Renal pelvis (tissue), 4 donors: ENCODE measurements around the gene EXOSC2. TPM values are rescaled to one million over a fixed set of nuclear protein-coding genes. Genes with fewer than 3 reads are reported as not detected.
A peak's percentile ranks its signal among the peaks of the same experiment; 100 is the strongest.
"Not testable (repeated sequence)": the region's sequence is repeated elsewhere in the genome, so short reads cannot be mapped to it uniquely, and the experiment has no call there.

Experiments used
- DNase-seq: peaks from one replicate; pipeline ENCODE4 v3.0.0-alpha.2; 2013
- polyA plus RNA-seq, 3 donors: library from polyadenylated mRNA; unstranded; fragments of 120-200 nt; gene quantifications; one replicate each; pipeline ENCODE4 v1.2.1, GENCODE V29; 2013; ENCODE audit not compliant: insufficient read length in 3 of 3

The EXOSC2 gene
- polyA plus RNA-seq, 3 donors: 40.0 to 53.9 (median 44.0) TPM

- DNase-seq: no peak
These were observed 27.9 kb upstream of the EXOSC2 start for GRCh38 chr9:130665431-130666392.

GRCh38 chr9:130666393-130667119, 27.0 kb upstream of the EXOSC2 start:
- DNase-seq: no peak

GRCh38 chr9:130667120-130667435, 26.5 kb upstream of the EXOSC2 start:
- no peak for DNase-seq

- no peak for DNase-seq
These were observed 25.4 kb upstream of the EXOSC2 start for GRCh38 chr9:130668196-130668595.

GRCh38 chr9:130668659-130669058, 24.9 kb upstream of the EXOSC2 start:
- DNase-seq: no peak

GRCh38 chr9:130669965-130670364, 23.6 kb upstream of the EXOSC2 start:
- DNase-seq: no peak

- DNase-seq: no peak
These were observed 22.9 kb upstream of the EXOSC2 start for GRCh38 chr9:130670644-130671043.

GRCh38 chr9:130672466-130672865, 21.1 kb upstream of the EXOSC2 start:
- DNase-seq: no peak

- no peak for DNase-seq
These were observed 20.5 kb upstream of the EXOSC2 start for GRCh38 chr9:130672933-130673615.

GRCh38 chr9:130675396-130675795, 18.2 kb upstream of the EXOSC2 start:
- DNase-seq: no peak

GRCh38 chr9:130677252-130677651, 16.3 kb upstream of the EXOSC2 start:
- no peak for DNase-seq

GRCh38 chr9:130680836-130681768, 12.5 kb upstream of the EXOSC2 start:
- peak; percentile 68 for DNase-seq

GRCh38 chr9:130681769-130682420, 11.7 kb upstream of the EXOSC2 start:
- DNase-seq: no peak

- peak; percentile 65 for DNase-seq
These were observed 11.0 kb upstream of the EXOSC2 start for GRCh38 chr9:130682421-130683121.

- no peak for DNase-seq
These were observed 8.5 kb upstream of the EXOSC2 start for GRCh38 chr9:130685104-130685503.

GRCh38 chr9:130685945-130686344, 7.6 kb upstream of the EXOSC2 start:
- DNase-seq: not testable (repeated sequence)

- DNase-seq: no peak
These were observed 6.0 kb upstream of the EXOSC2 start for GRCh38 chr9:130687615-130688014.

GRCh38 chr9:130688072-130688471, 5.5 kb upstream of the EXOSC2 start:
- DNase-seq: no peak

GRCh38 chr9:130689572-130689936, 4.0 kb upstream of the EXOSC2 start:
- no peak for DNase-seq
